ENCODE measurements around the gene SLC35F3. TPM values are rescaled to one million over a fixed set of nuclear protein-coding genes. Genes with fewer than 3 reads are reported as not detected.

Gene SLC35F3
- total RNA-seq, 2 experiments from 2014 or later = 0.08 TPM; not detected in 1

GRCh38 chr1:233873666-233874065 is 30.8 kb upstream of the SLC35F3 start:
- ChIA-PET POLR2A (no interaction called here), CTCF (no interaction called here)
- no peaks in the 10 kb centered on the region for H3K4me1 Mint-ChIP-seq (ENCODE audit: low read depth)
- no peaks in the 10 kb centered on the region for H3K36me3 Mint-ChIP-seq (ENCODE audit: low read depth)
- H3K9me3 Mint-ChIP-seq = peaks cover 10% of the 10 kb centered on the region
- no peak overlapping the region for H3K27ac Mint-ChIP-seq
- peaks cover 16% of the 10 kb centered on the region for H3K27me3 Mint-ChIP-seq
- H3K9me3 ChIP-seq (ENCODE audit: control insufficient read depth in 1 of 2, insufficient read depth in 1 of 2, low read length in 2 of 2) = no peaks in the 10 kb centered on the region
- no peak overlapping the region for H3K27ac ChIP-seq (ENCODE audit: low read depth in 1 of 2, low read length in 2 of 2)
- H3K27me3 ChIP-seq (ENCODE audit: control insufficient read depth in 1 of 2, insufficient read depth in 2 of 2, low read length in 2 of 2) = no peaks in the 10 kb centered on the region
- TF ChIP-seq CTCF (IDR thresholded peaks at IDR 0.05) = no peak
- DNase-seq = no peak
- H3K4me1 ChIP-seq (ENCODE audit: insufficient read depth, low read length) = no peaks in the 10 kb centered on the region
- intact Hi-C loops (cut with DNase I, micrococcal nuclease) = no loop called here
- ATAC-seq (ENCODE audit: poor library complexity) = no peak
- H3K4me3 ChIP-seq (ENCODE audit: low read length) = no peak overlapping the region
- no peaks in the 10 kb centered on the region for H3K36me3 ChIP-seq (ENCODE audit: insufficient read depth, low read length)
- H3K4me3 Mint-ChIP-seq = no peak overlapping the region

GRCh38 chr1:233879841-233880240 is 24.6 kb upstream of the SLC35F3 start:
- H3K36me3 ChIP-seq (ENCODE audit: insufficient read depth, low read length) = no peaks in the 10 kb centered on the region
- H3K27ac ChIP-seq (ENCODE audit: low read depth in 1 of 2, low read length in 2 of 2) = no peak overlapping the region
- H3K27me3 Mint-ChIP-seq = peaks cover 12% of the 10 kb centered on the region
- no peaks in the 10 kb centered on the region for H3K4me1 ChIP-seq (ENCODE audit: insufficient read depth, low read length)
- no peak overlapping the region for H3K27ac Mint-ChIP-seq
- ATAC-seq (ENCODE audit: poor library complexity) = no peak
- no peaks in the 10 kb centered on the region for H3K4me1 Mint-ChIP-seq (ENCODE audit: low read depth)
- H3K9me3 ChIP-seq (ENCODE audit: control insufficient read depth in 1 of 2, insufficient read depth in 1 of 2, low read length in 2 of 2) = no peaks in the 10 kb centered on the region
- H3K27me3 ChIP-seq (ENCODE audit: control insufficient read depth in 1 of 2, insufficient read depth in 2 of 2, low read length in 2 of 2) = peaks cover 0 to 4% of the 10 kb centered on the region in 2 experiments
- no peak for TF ChIP-seq CTCF (IDR thresholded peaks at IDR 0.05)
- ChIA-PET CTCF (no interaction called here), POLR2A (no interaction called here)
- H3K4me3 Mint-ChIP-seq = no peak overlapping the region
- H3K4me3 ChIP-seq (ENCODE audit: low read length) = no peak overlapping the region
- DNase-seq = no peak
- H3K36me3 Mint-ChIP-seq (ENCODE audit: low read depth) = no peaks in the 10 kb centered on the region
- peaks cover 8% of the 10 kb centered on the region for H3K9me3 Mint-ChIP-seq
- intact Hi-C loops (cut with DNase I, micrococcal nuclease) = no loop called here

DNA sequence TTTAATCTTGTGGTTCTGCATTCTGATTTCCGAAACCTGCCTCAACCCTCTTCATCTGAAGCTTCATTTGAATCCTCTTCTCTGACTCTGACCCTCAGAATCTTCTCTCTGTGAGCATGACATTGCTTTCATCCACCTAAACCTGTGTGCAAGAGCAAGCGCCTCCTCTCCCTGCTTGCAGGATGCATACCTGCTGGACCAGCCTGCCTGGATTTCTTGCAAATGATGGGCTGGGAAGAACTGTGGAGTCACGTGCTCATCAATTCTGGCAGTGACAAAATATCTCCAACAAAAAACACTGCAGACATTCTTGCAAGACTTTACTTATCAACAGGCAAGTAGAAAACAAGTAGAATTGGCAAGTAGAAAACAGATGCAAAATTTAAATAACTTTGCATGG is 20.8 kb upstream of the SLC35F3 start:
- ATAC-seq (ENCODE audit: poor library complexity) (no peak), DNase-seq (no peak)
- Histone ChIP-seq H3K27me3 (ENCODE audit: control insufficient read depth in 1 of 2, insufficient read depth in 2 of 2, low read length in 2 of 2) (peaks cover 0 to 4% of the 10 kb centered on the region in 2 experiments), H3K4me1 (ENCODE audit: insufficient read depth, low read length) (no peaks in the 10 kb centered on the region), H3K36me3 (ENCODE audit: insufficient read depth, low read length) (no peaks in the 10 kb centered on the region), H3K9me3 (ENCODE audit: control insufficient read depth in 1 of 2, insufficient read depth in 1 of 2, low read length in 2 of 2) (no peaks in the 10 kb centered on the region), H3K27ac (ENCODE audit: low read depth in 1 of 2, low read length in 2 of 2) (no peak overlapping the region), H3K4me3 (ENCODE audit: low read length) (no peak overlapping the region)
- Mint-ChIP-seq H3K4me3 (no peak overlapping the region), H3K36me3 (ENCODE audit: low read depth) (no peaks in the 10 kb centered on the region), H3K27ac (no peak overlapping the region), H3K4me1 (ENCODE audit: low read depth) (no peaks in the 10 kb centered on the region), H3K9me3 (peaks cover 6% of the 10 kb centered on the region), H3K27me3 (peaks cover 20% of the 10 kb centered on the region)
- intact Hi-C loops (cut with DNase I, micrococcal nuclease) = no loop called here
- ChIA-PET POLR2A (no interaction called here), CTCF (no interaction called here)
- no peak for TF ChIP-seq CTCF (IDR thresholded peaks at IDR 0.05)

Measured in CD4-positive, alpha-beta T cell (primary cell).